ENCODE measurements around the gene ZNF316. TPM values are rescaled to one million over a fixed set of nuclear protein-coding genes. Genes with fewer than 3 reads are reported as not detected.
"Not testable (repeated sequence)": the region's sequence is repeated elsewhere in the genome, so short reads cannot be mapped to it uniquely, and the experiment has no call there.

The ZNF316 gene
- total RNA-seq, 3 donors from 2014 or later: 10.2 to 21.4 (median 21.3) TPM

DNA sequence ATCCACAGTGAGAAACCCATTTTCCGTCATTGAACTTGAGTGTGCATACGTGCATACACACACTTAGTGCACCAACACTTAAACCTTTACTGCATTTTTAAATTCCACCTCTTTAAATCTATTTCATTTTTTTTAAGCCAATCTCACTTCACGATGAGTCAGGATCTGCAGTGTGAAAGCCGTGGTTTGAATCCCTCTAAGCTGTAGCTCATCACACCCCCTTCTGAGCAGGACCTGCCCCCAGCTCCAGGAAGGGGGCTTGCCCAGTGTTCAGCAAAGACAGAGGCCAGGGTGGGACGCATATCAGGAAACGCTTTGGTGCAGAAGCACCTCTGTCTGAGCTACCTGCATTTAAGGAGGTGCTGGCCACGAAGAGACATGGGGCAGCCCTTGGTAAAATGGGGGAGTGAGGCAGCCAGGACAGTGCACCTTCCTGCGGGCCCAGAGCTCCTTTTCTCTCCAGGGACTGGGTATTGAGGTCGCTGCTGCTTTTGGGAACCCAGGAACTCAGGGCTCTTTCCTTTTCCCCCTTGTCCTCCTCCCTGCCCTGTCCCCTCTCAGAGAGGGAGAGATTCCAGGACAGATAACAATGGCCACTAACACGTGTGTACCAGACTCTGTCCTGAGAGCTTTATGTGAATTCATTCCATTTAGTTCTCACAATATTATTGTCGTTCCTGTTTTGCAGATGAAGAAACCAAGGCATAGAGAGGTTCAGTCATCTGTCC is 21.7 kb downstream of the ZNF316 start:
- peaks cover 12% of the 10 kb centered on the region for H3K36me3 ChIP-seq
- no peak for DNase-seq (ENCODE audit: low spot score in 2 of 2)
- intact Hi-C loops (cut with DNase I; ENCODE audit: low total_unique reads): no loop called here

DNA sequence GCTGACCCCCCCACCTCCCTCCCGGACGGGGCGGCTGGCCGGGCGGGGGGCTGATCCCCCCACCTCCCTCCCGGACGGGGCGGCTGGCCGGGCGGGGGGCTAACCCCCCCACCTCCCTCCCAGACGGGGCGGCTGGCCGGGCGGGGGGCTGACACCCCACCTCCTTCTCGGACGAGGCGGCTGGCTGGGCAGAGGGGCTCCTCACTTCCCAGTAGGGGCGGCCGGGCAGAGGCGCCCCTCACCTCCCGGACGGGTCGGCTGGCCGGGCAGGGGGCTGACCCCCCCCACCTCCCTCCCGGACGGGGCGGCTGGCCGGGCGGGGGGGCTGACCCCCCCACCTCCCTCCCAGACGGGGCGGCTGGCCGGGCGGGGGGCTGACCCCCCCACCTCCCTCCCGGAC is 33.7 kb downstream of the ZNF316 start:
- H3K27ac ChIP-seq; DNase-seq (ENCODE audit: low spot score in 2 of 2); H3K4me3 ChIP-seq; H3K36me3 ChIP-seq; H3K4me1 ChIP-seq; intact Hi-C loops (cut with DNase I; ENCODE audit: low total_unique reads); H3K27me3 ChIP-seq: not testable (repeated sequence)
- peaks cover 58% of the 10 kb centered on the region in 2 donors for H3K9me3 ChIP-seq

More for the DNA sequence above, 21.7 kb downstream of the ZNF316 start:
- no peak overlapping the region for H3K27ac ChIP-seq
- no peaks in the 10 kb centered on the region for H3K27me3 ChIP-seq
- no peaks in the 10 kb centered on the region for H3K9me3 ChIP-seq
- TF ChIP-seq, protein P1, sequence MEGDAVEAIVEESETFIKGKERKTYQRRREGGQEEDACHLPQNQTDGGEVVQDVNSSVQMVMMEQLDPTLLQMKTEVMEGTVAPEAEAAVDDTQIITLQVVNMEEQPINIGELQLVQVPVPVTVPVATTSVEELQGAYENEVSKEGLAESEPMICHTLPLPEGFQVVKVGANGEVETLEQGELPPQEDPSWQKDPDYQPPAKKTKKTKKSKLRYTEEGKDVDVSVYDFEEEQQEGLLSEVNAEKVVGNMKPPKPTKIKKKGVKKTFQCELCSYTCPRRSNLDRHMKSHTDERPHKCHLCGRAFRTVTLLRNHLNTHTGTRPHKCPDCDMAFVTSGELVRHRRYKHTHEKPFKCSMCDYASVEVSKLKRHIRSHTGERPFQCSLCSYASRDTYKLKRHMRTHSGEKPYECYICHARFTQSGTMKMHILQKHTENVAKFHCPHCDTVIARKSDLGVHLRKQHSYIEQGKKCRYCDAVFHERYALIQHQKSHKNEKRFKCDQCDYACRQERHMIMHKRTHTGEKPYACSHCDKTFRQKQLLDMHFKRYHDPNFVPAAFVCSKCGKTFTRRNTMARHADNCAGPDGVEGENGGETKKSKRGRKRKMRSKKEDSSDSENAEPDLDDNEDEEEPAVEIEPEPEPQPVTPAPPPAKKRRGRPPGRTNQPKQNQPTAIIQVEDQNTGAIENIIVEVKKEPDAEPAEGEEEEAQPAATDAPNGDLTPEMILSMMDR (IDR thresholded peaks at IDR 0.05): no peak
- no peaks in the 10 kb centered on the region for H3K4me1 ChIP-seq
- no peak overlapping the region for H3K4me3 ChIP-seq

DNA sequence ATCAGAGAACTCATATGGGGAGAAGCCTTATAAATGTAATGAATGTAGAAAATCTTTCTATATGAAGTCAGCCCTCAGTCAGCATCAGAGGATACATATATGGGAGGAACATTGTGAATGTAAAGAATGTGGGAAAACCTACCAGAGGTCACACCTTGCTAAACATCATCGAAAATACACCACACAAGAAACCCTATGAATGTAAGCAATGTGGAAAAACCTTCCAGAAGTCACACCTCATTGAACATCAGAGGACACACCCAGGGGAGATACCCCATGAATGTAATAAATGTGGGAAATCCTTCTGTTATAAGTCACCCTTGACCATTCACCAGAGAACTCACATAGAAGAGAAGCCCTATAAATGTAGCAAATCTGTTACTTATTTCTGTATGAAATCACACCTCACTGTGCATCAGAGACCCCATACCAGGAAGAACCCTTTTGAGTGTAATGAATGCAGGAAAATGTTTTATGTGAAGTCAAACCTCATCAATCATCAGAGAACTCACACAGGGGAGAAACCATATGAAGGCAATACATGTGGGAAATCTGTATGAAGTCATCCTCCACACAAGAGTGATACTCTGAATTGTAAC is 38.8 kb downstream of the ZNF316 start:
- H3K4me3 ChIP-seq: no peak overlapping the region
- peaks cover 86 to 91% of the 10 kb centered on the region in 2 donors for H3K9me3 ChIP-seq
- H3K27me3 ChIP-seq: no peaks in the 10 kb centered on the region
- intact Hi-C loops (cut with DNase I; ENCODE audit: low total_unique reads): no loop called here
- DNase-seq (ENCODE audit: low spot score in 2 of 2): no peak
- no peaks in the 10 kb centered on the region for H3K36me3 ChIP-seq
- TF ChIP-seq, protein P1 (IDR thresholded peaks at IDR 0.05): no peak
- TF ChIP-seq POLR2AphosphoS5 (IDR thresholded peaks at IDR 0.05) (no peak), POLR2A (IDR thresholded peaks at IDR 0.05) (no peak)
- no peak overlapping the region for H3K27ac ChIP-seq
- no peaks in the 10 kb centered on the region for H3K4me1 ChIP-seq

DNA sequence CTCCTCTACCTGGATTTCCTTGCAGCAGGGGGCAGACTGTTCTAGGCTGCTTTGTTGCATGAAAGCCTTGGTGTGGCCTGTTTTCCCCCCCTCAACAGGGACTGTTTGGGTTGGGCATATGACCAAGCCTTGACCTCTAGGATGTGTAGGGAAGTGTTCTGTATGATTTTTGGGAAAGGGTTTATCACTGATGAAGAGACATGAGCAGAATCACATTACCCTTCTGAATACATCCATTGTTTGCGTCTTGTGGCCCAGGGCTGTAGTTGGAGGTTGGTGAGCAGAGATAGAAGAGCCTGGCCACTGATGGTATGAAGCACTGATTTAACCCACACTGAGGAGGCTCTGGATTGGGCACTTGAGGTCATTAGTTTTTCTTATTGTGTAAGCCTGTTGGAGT is 43.0 kb downstream of the ZNF316 start:
- TF ChIP-seq POLR2AphosphoS5 (IDR thresholded peaks at IDR 0.05) (no peak), POLR2A (IDR thresholded peaks at IDR 0.05) (no peak)
- TF ChIP-seq, protein P1 (IDR thresholded peaks at IDR 0.05): no peak

DNA sequence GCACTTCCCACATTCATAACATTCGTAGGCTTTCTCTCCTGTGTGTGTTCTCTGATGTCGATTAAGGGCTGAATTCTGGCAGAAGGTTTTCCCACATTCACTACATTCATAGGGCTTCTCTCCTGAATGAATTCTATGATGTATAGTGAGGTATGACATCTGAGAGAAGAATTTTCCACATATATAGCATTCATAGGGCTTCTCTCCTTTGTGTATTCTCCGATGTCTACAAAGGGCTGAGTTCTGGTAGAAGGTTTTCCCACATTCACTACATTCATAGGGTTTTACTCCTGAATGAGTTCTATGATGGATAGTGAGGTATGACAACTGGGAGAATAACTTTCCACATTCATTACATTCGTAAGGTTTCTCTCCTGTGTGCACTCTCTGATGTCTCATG is 54.0 kb downstream of the ZNF316 start:
- Histone ChIP-seq H3K4me1 (no peaks in the 10 kb centered on the region), H3K27ac (no peak overlapping the region), H3K9me3 (peaks cover 85 to 100% of the 10 kb centered on the region in 2 donors), H3K36me3 (peaks cover 66% of the 10 kb centered on the region), H3K4me3 (peak overlapping the region in 1 of 3 donors; percentile 41), H3K27me3 (no peaks in the 10 kb centered on the region)
- intact Hi-C loops (cut with DNase I; ENCODE audit: low total_unique reads): no loop called here
- TF ChIP-seq POLR2A (IDR thresholded peaks at IDR 0.05) (no peak), POLR2AphosphoS5 (IDR thresholded peaks at IDR 0.05) (no peak)
- TF ChIP-seq, protein P1 (IDR thresholded peaks at IDR 0.05): no peak
- DNase-seq (ENCODE audit: low spot score in 2 of 2): no peak

More for the DNA sequence above, 43.0 kb downstream of the ZNF316 start:
- no peak for DNase-seq (ENCODE audit: low spot score in 2 of 2)
- no peak overlapping the region for H3K4me3 ChIP-seq
- intact Hi-C loops (cut with DNase I; ENCODE audit: low total_unique reads): no loop called here
- H3K4me1 ChIP-seq: no peaks in the 10 kb centered on the region
- no peaks in the 10 kb centered on the region for H3K36me3 ChIP-seq
- H3K27me3 ChIP-seq: no peaks in the 10 kb centered on the region
- H3K9me3 ChIP-seq: peaks cover 92 to 100% of the 10 kb centered on the region in 2 donors
- H3K27ac ChIP-seq: no peak overlapping the region
